Measurements from ENCODE around the gene MTHFSD. TPM values are rescaled to one million over a fixed set of nuclear protein-coding genes. Genes with fewer than 3 reads are reported as not detected.

The MTHFSD gene
- total RNA-seq, 1 experiment from 2014 or later: 4.7 TPM

GRCh38 chr16:86490859-86491639 is 64.0 kb downstream of the MTHFSD start:
- Histone ChIP-seq H2BK15ac (ENCODE audit: low read depth, low read length) (no peak overlapping the region), H3K27ac (ENCODE audit: insufficient read length, low read depth, low read length) (no peak overlapping the region), H3K27me3 (ENCODE audit: insufficient read depth, low read length) (peaks cover 58% of the 10 kb centered on the region), H3K4me2 (ENCODE audit: insufficient read depth, insufficient read length, low read length) (no peak overlapping the region), H2BK12ac (ENCODE audit: insufficient read length, low read depth, low read length) (no peak overlapping the region), H4K8ac (replicated peaks; ENCODE audit: insufficient read length, low read depth, low read length) (no peak overlapping the region), H2BK120ac (ENCODE audit: low read depth, low read length, poor library complexity, severe bottlenecking) (no peak overlapping the region), H3T11ph (ENCODE audit: low read length) (no peak overlapping the region), H3K4me1 (ENCODE audit: insufficient read depth, low read length) (no peaks in the 10 kb centered on the region), H4K5ac (ENCODE audit: insufficient read length, low read depth, low read length) (no peak overlapping the region), H3K14ac (ENCODE audit: insufficient read depth, low read length) (no peak overlapping the region), H3K4ac (ENCODE audit: low read depth, low read length) (no peak overlapping the region), H4K91ac (ENCODE audit: insufficient read length, low read depth, low read length) (no peak overlapping the region), H2AK5ac (ENCODE audit: insufficient read length, low read length) (no peak overlapping the region), H3K23ac (ENCODE audit: insufficient read length, low read depth, low read length) (no peak overlapping the region), H3K79me2 (ENCODE audit: insufficient read depth, low read length) (no peaks in the 10 kb centered on the region), H3K18ac (ENCODE audit: insufficient read length, low read depth, low read length) (no peak overlapping the region), H3K79me1 (ENCODE audit: insufficient read depth, low read depth, low read length, poor library complexity, severe bottlenecking) (no peaks in the 10 kb centered on the region), H3K9me3 (ENCODE audit: control insufficient read depth, low read depth, low read length) (no peaks in the 10 kb centered on the region), H3K23me2 (ENCODE audit: insufficient read length, low read depth, low read length, poor library complexity, severe bottlenecking) (no peaks in the 10 kb centered on the region), H3K9ac (ENCODE audit: extremely low read depth, insufficient read length, low read length) (no peak overlapping the region), H2AFZ (ENCODE audit: low read length) (no peak overlapping the region), H4K20me1 (ENCODE audit: control insufficient read depth, insufficient read depth, insufficient read length) (no peaks in the 10 kb centered on the region), H2BK20ac (ENCODE audit: low read depth, low read length, poor library complexity, severe bottlenecking) (no peak overlapping the region), H2BK5ac (ENCODE audit: insufficient read length, low read length) (no peak overlapping the region), H3K56ac (ENCODE audit: insufficient read length, low read depth, low read length) (no peak overlapping the region)
- WGBS (ENCODE audit: extremely low coverage, insufficient read length, low lambda C conversion rate): no CpG with 5 or more reads among the region's 13 CpGs
- H3K4me1 Mint-ChIP-seq: peaks cover 8 to 25% of the 10 kb centered on the region in 2 experiments
- H3K9me3 Mint-ChIP-seq: peaks cover 0 to 2% of the 10 kb centered on the region in 2 experiments; a peak in 1 of 5 replicates
- DNase-seq: no peak
- H3K27me3 Mint-ChIP-seq (ENCODE audit: low read depth): peaks cover 100% of the 10 kb centered on the region
- no peaks in the 10 kb centered on the region for H3K36me3 Mint-ChIP-seq (ENCODE audit: insufficient read depth in 1 of 3, low read depth in 3 of 3)
- TF ChIP-seq, protein P1, sequence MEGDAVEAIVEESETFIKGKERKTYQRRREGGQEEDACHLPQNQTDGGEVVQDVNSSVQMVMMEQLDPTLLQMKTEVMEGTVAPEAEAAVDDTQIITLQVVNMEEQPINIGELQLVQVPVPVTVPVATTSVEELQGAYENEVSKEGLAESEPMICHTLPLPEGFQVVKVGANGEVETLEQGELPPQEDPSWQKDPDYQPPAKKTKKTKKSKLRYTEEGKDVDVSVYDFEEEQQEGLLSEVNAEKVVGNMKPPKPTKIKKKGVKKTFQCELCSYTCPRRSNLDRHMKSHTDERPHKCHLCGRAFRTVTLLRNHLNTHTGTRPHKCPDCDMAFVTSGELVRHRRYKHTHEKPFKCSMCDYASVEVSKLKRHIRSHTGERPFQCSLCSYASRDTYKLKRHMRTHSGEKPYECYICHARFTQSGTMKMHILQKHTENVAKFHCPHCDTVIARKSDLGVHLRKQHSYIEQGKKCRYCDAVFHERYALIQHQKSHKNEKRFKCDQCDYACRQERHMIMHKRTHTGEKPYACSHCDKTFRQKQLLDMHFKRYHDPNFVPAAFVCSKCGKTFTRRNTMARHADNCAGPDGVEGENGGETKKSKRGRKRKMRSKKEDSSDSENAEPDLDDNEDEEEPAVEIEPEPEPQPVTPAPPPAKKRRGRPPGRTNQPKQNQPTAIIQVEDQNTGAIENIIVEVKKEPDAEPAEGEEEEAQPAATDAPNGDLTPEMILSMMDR (conservative IDR thresholded peaks at IDR 0.05): no peak
- H3K4me3 Mint-ChIP-seq: no peak overlapping the region
- H3K27ac Mint-ChIP-seq: no peak overlapping the region
